Right forelimb (tissue), 1 donor: ENCODE measurements around the gene CEP131.
"Not testable (repeated sequence)": the region's sequence is repeated elsewhere in the genome, so short reads cannot be mapped to it uniquely, and the experiment has no call there.

Experiments
- DNase-seq: peaks from one replicate; pipeline ENCODE4 v3.0.0-alpha.2; 2018

The CEP131 gene

DNA sequence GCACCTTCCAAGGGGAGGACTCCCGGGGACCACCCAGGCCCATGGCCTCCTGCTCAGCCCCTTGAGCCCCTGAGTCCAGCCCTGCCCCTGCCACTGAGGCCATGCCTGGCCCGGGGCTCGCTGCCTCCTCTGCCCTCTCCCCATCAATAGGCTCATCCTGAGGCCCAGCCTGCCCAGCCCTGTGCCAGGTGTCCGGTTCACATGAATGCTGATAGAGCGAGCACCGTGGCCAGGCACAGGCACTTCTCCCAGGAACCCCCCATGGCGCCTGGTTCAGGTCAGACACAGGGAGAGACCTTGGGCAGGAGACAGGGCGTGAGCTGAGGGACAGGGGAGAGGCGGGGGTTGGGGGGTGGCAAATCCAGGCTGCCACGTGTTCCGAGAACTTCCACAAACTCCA lies 60.3 kb downstream of the CEP131 start:
- no peak for DNase-seq

DNA sequence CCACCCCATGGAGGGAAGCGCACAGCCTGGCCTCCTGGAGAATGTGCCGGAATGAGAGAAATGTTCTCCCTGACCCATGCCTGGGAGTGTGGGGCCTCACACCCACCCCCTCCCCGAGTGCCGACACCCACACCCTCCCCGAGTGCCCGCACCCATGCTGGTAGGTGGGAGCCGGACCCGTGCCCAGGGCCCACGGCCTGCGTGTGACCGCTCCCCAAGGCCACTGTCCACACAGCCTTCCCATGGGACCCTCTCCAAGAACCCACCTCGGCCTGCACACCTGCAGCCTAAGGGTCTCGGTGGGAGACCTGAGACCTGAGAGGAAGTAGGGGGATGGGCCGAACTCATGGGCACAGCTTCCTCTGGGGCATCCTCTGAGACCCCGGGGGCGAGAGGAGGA lies 60.8 kb downstream of the CEP131 start:
- no peak for DNase-seq

- no peak for DNase-seq
Observed at GRCh38 chr17:81161536-81161935, 61.2 kb downstream of the CEP131 start.

GRCh38 chr17:81160747-81161453 lies 61.9 kb downstream of the CEP131 start:
- DNase-seq: no peak

GRCh38 chr17:81160306-81160705 lies 62.5 kb downstream of the CEP131 start:
- no peak for DNase-seq

DNA sequence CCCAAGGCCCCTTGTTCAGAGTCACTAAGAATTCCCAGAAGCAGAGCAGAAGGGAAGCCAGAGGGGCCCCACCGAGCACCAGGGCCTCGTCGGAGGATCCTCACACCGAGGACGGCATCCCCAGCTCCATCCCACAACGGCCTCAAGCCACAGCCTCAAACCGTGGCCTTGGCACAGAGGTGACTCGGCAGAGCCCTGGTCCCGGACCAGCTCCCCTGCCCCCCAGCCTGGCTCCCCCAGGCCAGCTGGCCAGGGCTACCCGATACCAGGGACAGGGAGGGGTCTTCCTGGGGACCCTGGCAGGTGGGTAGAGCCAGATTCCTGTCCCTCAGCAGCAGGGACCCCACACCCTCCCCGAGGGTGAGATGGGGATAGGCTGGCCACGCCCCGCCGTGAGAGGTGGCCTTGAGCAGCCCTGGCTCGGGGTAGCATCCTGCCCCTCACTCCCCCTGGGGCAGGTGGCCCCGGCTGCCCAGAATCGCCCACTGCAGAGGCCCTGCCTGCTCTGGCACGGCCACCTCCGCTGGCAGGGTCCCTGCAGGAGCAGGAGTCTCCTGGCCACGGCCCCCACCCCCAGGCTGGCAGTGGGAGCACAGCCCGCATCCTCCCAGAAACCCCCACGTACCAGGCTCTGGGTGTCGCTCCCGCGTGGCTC lies 63.0 kb downstream of the CEP131 start:
- no peak for DNase-seq

DNA sequence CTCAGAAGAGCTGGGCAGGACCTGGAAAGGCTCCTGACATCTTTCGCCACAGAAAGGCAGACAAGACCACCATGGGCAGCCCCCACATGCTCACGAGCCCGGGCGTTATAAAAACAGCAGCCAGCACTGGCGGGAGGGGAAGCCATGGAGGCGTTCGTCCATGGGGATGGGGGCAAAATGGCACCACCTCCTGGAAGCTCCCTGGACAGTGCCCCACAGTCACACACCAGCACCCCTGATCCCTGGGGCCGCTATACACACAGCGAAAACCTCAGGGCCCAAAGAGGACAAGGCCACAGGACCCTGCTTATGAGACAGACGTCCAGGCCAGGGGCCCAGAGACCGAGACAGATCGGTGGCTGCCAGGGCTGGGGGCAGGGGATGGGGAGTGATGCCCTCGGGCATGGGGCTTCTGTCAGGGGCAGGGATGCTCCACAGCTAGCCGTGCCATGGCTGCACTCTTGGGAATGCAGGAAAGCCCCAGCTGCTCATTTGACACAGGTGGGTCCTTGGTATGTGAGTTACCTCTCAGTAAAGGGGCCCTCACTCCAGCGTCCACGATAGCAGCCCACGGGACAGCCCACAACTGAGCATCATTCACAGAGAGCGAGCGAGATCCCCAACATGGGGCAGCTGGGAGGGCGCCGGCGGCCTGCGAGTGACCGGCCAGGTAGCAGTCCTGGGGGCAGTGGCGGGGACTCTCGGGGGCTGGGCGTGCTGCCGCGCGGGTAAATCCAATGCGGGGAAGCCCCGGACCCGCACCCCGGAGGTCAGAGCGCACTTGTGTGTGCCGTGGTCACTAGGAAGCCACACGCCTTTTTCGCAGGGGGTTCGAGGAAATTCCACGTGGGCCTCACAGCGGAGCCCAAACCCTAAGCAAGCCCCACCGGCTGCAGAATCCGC lies 63.8 kb downstream of the CEP131 start:
- DNase-seq: no peak

GRCh38 chr17:81157848-81158687 lies 64.7 kb downstream of the CEP131 start:
- DNase-seq: no peak

DNA sequence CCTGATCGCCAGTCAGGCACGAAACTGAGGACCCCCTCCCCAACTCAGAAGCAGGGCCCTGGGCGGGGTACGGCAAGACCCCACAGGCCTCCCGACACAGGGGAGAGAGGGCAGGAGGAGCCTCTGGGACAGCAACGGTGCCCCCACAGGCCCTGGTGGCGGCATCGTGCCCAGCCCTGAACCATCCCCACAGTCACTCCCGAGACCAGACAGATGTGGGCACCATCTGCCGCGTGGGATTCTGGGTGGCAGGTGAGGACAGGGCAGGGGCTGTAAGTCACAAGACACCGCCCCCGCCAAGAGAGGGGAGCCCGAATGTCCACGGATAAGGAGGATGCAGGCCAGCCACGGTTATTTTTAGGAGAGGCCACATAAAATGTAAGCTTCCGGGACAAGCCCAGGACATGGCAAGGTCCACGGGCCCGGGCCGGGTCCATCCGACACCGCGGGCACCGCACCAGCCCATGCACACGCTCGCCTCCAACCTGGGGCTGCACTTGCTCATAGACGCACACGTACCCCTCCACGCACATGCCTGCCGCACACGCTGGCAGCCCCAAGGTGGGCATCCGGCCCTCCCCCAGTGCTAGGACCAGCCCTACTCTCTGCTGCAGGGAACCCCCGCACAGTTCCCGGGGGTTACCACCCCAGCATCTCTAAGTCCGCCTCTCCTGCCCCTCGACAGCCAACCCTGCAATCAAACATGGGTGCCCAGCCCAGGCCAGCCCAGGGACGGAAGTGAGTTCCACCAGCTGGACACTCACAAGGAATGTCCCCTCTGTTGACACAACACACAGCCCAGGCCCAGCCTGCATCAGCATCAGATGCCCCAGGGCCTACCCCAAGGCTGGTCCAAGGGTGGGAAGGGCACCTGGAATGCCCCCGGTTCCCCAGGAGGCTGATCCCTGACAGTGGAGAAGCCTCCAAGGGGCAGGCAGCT lies 65.6 kb downstream of the CEP131 start:
- DNase-seq: no peak

- DNase-seq: no peak
Observed at GRCh38 chr17:81154961-81155360, 67.8 kb downstream of the CEP131 start.

DNA sequence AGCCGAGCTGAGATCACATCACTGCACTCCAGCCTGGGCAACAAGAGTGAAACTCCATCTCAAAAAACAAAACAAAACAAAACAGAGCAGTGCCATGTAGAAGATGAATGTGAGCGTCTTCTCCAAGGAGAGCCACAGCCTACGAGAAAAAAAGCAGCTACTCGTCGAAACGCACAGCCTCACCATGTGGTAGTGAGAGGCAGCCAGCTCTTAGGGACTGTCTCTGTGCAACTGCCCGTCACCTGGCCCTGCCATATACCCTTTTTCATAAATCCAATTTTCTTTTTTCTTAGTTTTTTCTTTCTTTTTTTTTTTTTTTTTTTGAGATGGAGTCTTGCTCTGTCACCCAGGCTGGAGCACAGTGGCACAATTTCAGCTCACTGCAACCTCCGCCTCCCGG lies 68.7 kb downstream of the CEP131 start:
- not testable (repeated sequence) for DNase-seq

GRCh38 chr17:81153340-81153803 lies 69.4 kb downstream of the CEP131 start:
- DNase-seq: no peak

- DNase-seq: no peak
Observed at GRCh38 chr17:81152288-81152828, 70.4 kb downstream of the CEP131 start.

GRCh38 chr17:81151278-81151677 lies 71.5 kb downstream of the CEP131 start:
- DNase-seq: no peak

DNA sequence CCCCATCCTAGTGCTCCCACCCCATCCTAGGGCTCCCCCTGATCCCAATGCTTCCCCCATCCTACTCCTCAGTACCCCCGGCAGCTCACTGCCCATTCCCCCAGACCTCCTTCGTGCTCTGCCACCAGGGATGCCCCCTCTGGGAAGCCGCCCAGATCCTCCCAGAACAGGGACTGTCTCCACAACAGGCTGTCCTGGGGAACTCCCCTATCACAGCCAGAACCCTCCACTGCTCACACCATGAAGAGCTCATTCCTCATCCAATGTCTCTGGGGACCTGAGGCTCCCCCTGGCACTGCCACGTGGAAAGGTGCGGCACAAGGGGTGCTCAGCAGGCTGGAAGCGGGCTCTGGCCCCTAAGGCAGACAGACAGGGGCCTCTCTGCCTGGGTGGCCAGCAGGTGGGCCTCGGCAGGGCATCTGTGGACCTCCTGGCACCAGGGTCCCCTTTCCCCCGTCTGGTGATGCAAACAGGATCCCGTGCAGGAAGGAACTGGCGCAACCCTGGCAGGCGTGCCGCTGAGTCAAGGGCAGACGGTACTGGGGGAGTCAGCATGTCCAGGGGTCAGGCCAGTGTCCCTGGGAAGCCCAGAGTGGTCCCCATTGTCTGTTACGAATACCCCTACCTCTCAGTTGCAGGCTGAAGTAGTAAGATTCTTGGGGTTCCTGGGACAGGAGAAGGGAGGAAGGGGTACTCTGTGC lies 72.2 kb downstream of the CEP131 start:
- no peak for DNase-seq

DNA sequence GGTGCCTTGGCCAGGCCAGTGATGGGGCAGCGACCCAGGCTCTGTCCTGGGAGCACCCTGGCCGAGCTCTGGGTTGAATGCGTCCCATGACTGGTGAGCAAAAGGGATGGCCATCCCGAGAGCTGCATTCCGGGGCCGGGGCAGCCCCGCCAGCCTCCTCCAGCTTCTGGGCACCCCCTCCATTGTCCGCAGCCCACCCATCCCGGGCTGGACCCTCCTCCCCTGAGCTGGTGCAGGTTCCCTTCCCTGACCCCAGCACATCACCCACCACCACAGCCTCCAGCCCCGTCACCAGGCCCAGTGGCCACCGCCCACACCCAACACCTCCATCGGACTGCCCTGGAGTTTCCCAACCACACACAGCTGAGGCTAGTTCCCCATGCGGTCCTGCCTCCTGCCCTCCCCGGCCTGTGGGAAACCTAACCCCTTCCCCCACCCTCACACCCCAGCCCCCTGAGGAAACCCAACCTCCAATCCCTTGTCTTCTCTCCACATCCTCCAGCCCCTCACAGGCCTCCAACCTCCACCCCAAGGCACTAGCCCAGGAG lies 73.7 kb downstream of the CEP131 start:
- DNase-seq: no peak

DNA sequence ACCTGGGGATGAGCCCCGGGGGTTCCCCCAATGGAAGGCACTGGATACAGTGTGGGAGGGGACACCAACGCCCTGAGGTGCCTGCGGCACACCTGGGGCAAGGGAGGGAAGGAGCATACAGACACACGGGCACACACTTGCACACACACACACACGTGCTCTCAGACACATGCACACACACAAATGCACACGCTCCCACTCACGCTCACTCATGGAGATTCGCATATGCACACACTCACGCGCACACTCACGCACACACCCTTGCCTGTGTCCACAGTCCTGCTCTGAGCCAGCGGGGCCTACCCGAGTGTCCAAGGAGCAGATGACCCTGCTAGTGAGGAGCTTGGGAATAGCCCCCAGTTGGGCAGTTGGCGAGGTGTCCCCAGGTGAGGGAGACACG lies 74.2 kb downstream of the CEP131 start:
- no peak for DNase-seq

DNA sequence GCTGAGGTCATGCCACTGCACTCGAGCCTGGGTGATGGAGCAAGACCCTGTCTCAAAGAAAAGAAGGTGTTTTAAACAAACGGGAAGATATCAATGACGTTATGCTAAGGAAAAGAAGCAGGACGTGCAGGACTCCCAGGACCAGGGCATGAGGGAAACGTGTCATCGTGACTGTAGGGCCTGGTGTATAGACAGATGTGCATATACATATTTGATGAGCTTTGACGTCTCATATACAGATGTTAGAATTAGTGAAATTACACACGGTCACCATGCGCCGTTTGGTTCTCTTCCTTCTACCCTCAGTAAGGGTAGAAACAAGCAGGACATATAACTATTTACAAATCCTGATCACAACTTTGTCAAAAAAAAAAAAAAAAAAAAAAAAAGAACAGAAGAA lies 75.1 kb downstream of the CEP131 start:
- no peak for DNase-seq

DNA sequence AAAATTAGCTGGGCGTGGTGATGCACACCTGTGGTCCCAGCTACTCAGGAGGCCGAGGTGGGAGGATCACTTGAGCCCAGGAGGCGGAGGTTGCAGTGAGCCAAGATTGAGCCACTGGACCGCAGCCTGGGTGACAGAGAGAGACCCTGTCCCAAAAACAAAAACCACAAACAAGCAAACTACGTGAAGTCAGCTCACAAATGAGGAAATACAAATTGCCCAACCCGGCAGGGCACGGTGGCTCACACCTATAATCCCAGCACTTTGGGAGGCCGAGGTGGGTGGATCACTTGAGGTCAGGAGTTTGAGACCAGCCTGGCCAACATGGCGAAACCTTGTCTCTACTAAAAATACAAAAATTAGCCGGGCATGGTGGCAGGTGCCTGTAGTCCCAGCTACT lies 76.6 kb downstream of the CEP131 start:
- not testable (repeated sequence) for DNase-seq

DNA sequence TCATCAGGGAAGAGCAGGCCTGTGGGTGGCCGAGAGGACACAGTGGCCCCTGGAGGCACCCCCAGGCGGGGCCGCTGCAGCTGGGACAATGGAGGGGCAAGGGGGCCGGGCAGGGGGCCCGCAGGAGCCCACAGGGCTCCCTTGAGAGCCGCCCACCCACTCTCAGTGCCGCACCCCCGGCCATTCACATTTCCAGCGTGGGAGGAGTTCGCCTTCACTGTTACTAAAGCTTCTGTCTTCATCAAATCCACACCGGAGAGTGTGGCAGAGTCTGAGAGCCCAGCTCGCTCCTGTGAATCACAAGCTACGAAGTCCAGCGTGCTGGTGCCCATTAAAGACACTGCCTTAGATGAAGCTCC lies 78.4 kb downstream of the CEP131 start:
- no peak for DNase-seq
